Neutrophil (primary cell): ENCODE measurements around the gene SFXN5.

Experiments
- H3K27ac ChIP-seq: fragments of 200-600 bp; sonication (generic); 2 replicates; pipeline ENCODE4 v1.5.1; 2016; ENCODE audit warnings: mild to moderate bottlenecking, moderate library complexity
- H3K27me3 ChIP-seq: fragments of 200-600 bp; sonication (generic); 2 replicates; pipeline ENCODE4 v1.6.0; 2016; ENCODE audit warnings: mild to moderate bottlenecking
- H3K36me3 ChIP-seq: fragments of 200-600 bp; sonication (generic); 2 replicates; pipeline ENCODE4 v1.5.1; 2017
- H3K4me1 ChIP-seq, 2 experiments: fragments of 200-600 bp in 1 of 2; sonication (generic) in 1 of 2; 1 replicate in 1 of 2; 2 replicates in 1 of 2; pipeline versions ENCODE4 v1.5.1 to v1.6.1; 2013 to 2016; ENCODE audit warnings: low read depth in 1 of 2, low read length in 1 of 2, mild to moderate bottlenecking in 1 of 2, moderate library complexity in 1 of 2; ENCODE audit not compliant: control insufficient read depth in 1 of 2, insufficient read depth in 1 of 2
- H3K4me3 ChIP-seq, 2 experiments: fragments of 200-600 bp in 1 of 2; sonication (generic) in 1 of 2; 1 replicate in 1 of 2; 2 replicates in 1 of 2; pipeline ENCODE4 v1.5.1; 2013 to 2016; ENCODE audit warnings: low read depth in 1 of 2, low read length in 1 of 2, mild to moderate bottlenecking in 1 of 2, moderate library complexity in 1 of 2
- H3K9me3 ChIP-seq: fragments of 200-600 bp; sonication (generic); 2 replicates; pipeline ENCODE4 v1.5.1; 2016
- CTCF ChIP-seq: fragments of 200-600 bp; sonication (generic); IDR thresholded peaks from 2 replicates; pipeline ENCODE4 v1.5.1; 2016; ENCODE audit warnings: antibody characterized with exemption

The SFXN5 gene

GRCh38 chr2:73033142-73033765 lies 38.3 kb downstream of the SFXN5 start:
- Histone ChIP-seq H3K9me3 (no peaks in the 10 kb centered on the region), H3K27ac (peak overlapping the region; percentile 88), H3K36me3 (peaks cover 4% of the 10 kb centered on the region), H3K27me3 (no peaks in the 10 kb centered on the region), H3K4me1 (peaks cover 79 to 80% of the 10 kb centered on the region in 2 experiments), H3K4me3 (peak overlapping the region in 1 of 2 experiments; percentile 47)
- no peak for TF ChIP-seq CTCF

GRCh38 chr2:73032702-73033097 lies 38.8 kb downstream of the SFXN5 start:
- Histone ChIP-seq H3K4me1 (peaks cover 73 to 75% of the 10 kb centered on the region in 2 experiments), H3K36me3 (peaks cover 6% of the 10 kb centered on the region), H3K27me3 (no peaks in the 10 kb centered on the region), H3K9me3 (no peaks in the 10 kb centered on the region), H3K27ac (peak overlapping the region; percentile 88), H3K4me3 (peak overlapping the region in 1 of 2 experiments; percentile 47)
- TF ChIP-seq CTCF, result no peak

GRCh38 chr2:73031725-73032701 lies 39.5 kb downstream of the SFXN5 start:
- Histone ChIP-seq H3K36me3 (peaks cover 9% of the 10 kb centered on the region), H3K27me3 (no peaks in the 10 kb centered on the region), H3K4me1 (peaks cover 68% of the 10 kb centered on the region in 2 experiments), H3K27ac (peak overlapping the region; percentile 88), H3K9me3 (no peaks in the 10 kb centered on the region), H3K4me3 (peak overlapping the region in 1 of 2 experiments; percentile 47)
- no peak for TF ChIP-seq CTCF

- Histone ChIP-seq H3K4me1 (peaks cover 59 to 60% of the 10 kb centered on the region in 2 experiments), H3K36me3 (peaks cover 9% of the 10 kb centered on the region), H3K9me3 (no peaks in the 10 kb centered on the region), H3K27me3 (no peaks in the 10 kb centered on the region), H3K27ac (peak overlapping the region; percentile 88), H3K4me3 (no peak overlapping the region)
- TF ChIP-seq CTCF, result no peak
Measured at GRCh38 chr2:73031095-73031678, 40.3 kb downstream of the SFXN5 start.

- H3K27me3 ChIP-seq, result no peaks in the 10 kb centered on the region
- H3K27ac ChIP-seq, result no peak overlapping the region
- H3K4me3 ChIP-seq, result no peak overlapping the region
- peaks cover 36% of the 10 kb centered on the region in 2 experiments for H3K4me1 ChIP-seq
- TF ChIP-seq CTCF, result no peak
- H3K36me3 ChIP-seq, result peaks cover 16% of the 10 kb centered on the region
- H3K9me3 ChIP-seq, result no peaks in the 10 kb centered on the region
Measured at GRCh38 chr2:73028841-73029240, 42.7 kb downstream of the SFXN5 start.
